Hematopoietic multipotent progenitor cell treated with erythropoietin and hydrocortisone succinate and interleukin-3 and kit ligand, for 15 days (in vitro differentiated cells): ENCODE measurements around the gene USF1.
"Not testable (repeated sequence)": the region's sequence is repeated elsewhere in the genome, so short reads cannot be mapped to it uniquely, and the experiment has no call there.

Experiments used
- DNase-seq: peaks from one replicate; pipeline ENCODE4 v3.0.0-alpha.2; 2015; ENCODE audit warnings: low spot score

Gene USF1

DNA sequence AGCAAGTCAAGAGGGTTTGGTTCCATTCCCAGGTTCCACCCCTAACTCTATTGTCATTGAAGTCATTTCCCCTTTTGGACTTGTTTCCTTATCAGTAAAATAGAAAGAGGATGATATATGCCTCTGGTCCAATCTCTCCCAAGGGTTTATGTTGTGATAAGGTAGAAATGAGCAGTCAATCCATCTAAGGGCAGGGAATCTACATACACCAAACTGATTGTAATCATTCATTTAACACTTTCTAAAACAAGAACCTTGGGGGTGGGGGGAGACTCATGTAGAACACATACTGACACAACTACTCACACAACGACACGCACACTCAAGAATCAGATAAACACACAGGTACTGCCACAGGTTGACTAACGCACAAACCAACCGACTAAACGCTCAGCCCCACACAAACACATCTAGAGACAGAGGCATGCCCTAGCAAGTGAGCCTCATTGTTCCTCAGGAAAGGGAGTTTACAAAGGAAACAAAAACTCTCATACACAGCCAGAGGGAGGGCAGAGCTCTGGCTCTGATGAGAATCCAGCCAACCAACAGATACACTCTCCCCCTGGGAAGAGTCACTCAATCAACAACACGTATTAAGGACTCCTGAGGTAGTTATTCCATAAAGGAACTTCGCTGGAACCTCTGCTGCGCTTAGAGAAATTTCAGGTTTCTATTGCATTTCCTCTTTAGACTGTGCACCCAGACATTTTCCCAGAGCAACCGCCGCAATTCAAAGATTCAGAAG, 25.9 kb downstream of the USF1 start:
- no peak for DNase-seq

DNA sequence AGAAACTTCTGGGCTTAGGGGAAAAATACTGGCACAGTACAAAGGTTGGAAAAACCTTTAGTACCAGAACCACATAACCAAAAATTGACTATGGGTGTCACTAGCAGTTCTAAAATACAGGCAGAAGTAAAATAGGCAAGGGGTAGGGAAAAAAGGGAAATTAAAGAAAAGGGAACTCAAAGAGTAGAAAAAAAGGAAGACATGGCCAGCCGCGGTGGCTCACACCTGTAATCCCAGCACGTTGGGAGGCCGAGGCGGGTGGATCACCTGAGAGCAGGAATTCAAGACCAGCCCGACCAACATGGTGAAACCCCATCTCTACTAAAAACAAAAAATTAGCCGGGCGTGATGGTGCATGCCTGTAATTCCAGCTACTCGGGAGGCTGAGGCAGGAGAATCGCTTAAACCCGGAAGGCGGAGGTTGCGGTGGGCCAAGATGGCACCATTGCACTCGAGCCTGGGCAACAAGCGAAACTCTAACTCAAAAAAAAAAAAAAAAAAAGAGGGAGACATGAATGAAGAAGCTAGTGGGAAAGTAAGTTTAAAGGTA, 26.6 kb downstream of the USF1 start:
- DNase-seq, result not testable (repeated sequence)

DNA sequence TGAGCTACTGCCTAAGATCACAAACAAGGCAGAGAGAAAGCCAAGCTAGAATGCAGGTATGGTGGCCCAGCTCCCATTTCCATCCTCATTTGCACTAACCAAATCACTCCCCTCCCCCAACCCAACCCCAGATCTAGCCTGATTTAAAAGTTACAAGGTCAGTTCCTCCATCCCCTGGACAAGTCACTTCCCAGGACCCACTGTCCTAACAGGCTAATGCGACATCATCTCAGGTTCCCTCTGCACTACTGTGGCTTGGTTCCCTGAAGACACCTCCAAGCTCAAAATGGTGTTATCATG, 27.2 kb downstream of the USF1 start:
- no peak for DNase-seq

DNA sequence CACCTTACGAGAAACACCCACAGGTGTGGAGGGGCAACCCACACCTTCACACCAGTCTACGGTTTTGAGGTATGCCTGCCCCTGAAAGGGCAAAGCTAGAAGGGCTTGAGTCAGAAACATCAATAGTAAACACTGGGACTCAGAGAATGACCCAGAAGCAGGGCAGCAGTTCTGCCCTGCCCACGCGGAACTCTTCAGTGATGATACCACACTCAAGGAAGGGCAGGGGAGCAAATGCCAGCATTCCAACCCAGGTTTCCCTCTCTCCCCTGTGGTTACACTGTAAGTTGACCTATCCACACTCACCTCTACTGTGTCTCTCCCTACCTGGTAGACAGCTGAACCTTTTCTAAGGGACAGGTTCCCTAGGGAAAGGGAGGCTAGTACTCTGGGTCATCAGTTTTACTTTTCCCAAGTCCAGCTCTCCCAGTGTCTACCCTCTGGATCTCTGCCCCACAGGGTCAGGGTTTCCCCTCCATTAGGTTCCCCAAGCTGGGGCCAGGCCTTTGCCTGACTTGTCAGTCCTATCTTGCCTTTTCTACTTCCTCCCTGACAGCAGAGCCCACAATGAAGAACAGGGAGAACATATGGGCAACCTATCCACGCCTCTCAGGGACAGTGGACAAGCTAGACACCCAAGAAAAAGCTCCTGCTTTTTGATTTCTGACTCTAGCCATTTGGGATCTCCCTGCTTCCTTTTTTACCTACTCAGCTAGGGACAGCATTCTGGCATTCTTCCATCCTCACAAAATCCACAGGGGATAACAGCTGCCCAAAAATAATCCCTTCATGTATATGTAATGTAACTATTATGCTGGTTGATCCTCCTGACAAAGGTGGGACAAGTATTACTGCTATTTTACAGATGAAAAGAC, 27.8 kb downstream of the USF1 start:
- DNase-seq, result no peak

DNA sequence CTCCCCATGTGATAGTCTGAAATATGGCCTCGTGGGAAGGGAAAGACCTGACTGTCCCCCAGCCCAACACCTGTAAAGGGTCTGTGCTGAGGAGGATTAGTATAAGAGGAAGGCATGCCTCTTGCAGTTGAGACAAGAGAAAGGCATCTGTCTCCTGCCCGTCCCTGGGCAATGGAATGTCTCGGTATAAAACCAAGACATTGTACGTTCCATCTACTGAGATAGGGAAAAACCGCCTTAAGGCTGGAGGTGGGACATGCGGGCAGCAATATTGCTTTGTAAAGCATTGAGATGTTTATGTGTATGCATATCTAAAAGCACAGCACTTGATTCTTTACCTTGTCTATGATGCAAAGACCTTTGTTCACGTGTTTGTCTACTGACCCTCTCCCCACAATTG, 28.6 kb downstream of the USF1 start:
- not testable (repeated sequence) for DNase-seq

DNA sequence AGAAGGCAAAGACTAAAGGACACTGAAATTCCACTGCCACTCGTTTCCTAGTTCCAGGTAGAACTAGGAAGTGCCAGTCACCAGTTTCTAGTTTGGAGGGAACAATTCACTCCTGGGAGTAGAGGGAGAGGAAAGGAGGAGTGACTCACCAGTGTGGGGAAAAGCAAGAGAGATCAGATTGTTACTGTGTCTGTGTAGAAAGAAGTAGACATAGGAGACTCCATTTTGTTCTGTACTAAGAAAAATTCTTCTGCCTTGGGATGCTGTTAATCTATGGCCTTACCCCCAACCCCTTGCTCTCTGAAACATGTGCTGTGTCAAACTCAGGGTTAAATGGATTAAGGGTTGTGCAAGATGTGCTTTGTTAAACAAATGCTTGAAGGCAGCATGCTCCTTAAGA, 29.1 kb downstream of the USF1 start:
- DNase-seq, result not testable (repeated sequence)

DNA sequence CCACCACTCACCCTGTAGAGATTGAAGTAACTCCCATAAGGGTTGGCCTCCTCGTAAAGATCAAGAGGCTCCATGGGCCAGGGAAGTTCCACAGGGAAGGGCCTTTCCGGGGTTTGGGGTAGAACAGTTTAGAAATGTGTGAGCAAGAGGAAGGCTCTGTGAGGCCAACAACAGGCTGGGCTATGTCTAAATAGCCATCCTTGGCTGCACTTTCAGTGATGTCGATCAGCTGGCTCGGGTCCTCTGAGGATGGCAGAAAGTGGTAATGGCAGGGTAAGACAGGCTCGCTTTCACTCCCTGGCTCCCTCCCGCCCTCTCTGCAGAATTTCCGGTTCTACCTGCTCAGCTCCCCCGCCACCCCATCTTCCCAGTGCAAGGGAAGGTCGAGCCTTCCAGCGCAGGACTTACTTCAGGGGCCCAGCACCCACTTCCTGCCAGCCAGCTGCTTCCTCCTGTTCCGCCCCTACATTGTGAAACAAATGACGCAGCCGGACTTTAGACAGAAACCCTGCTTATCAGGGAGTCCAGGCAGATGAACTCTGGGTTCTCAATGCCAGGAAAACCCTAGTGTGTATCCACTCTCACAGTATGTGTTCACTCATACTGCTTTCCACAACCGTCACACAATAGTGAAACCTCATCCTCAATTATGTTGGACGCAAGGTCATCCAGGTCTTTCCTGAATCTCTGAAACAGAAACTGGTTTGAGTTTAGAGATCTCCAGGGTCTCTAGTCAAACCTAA, 32.1 kb downstream of the USF1 start:
- DNase-seq, result peak; percentile 88

DNA sequence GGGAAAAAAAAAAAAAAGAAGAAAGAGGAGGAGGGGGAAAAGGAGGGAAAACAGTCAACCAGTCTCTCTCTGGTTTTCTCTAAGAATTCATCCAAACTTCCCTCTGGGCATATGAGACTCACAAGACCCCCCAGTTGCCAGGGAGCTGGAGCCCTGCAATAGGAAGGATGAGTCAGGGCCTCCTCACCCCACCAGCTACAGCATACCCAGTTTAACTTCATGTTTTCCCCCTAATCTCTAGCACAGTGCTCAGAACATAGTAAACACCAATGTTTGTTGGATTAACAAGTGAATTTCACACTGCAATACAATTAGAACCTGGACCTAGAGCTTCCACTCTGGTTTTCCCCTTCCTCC, 32.7 kb downstream of the USF1 start:
- peak; percentile 46 for DNase-seq

DNA sequence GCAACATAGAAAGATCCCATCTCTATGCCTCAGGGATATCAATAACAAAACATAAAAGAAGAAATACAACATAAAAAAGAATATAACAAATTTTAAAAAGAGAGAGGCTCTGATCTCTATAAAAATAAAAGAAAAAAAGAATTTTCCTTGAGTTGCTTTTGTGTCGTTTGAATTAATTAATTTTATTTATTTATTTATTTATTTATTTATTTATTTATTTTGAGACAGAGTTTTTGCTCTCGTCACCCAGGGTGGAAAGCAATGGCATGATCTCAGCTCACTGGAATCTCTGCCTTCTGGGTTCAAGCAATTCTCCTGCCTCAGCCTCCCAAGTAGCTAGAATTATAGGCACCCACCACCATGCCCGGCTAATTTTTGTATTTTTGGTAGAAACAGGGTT, 33.4 kb downstream of the USF1 start:
- DNase-seq, result no peak

DNA sequence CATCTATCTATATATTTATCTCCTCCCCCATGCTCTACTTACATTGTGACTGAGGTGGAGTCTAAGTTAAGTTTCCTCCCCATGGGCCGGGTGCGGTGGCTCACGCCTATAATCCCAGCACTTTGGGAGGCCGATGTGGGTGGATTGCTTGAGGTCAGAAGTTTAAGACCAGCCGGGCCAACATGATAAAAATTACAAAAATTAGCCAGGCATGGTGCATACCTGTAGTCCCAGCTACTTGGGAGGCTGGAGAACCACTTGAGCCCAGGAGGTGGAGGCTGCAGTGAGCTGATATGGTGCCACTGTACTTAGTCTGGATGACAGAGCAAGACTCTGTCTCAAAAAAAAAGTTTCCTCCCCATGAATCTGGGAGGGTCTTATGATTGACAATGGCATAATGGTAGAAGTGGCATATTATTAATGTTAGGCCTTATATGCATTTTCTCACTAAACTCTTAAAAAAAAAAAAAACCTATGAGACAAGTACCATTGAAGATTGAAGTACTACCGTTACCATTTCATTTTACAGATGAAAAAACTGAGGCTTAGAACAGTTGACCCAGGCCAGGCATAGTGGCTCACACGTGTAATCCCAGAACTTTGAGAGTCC, 36.1 kb downstream of the USF1 start:
- peak; percentile 83 for DNase-seq

DNA sequence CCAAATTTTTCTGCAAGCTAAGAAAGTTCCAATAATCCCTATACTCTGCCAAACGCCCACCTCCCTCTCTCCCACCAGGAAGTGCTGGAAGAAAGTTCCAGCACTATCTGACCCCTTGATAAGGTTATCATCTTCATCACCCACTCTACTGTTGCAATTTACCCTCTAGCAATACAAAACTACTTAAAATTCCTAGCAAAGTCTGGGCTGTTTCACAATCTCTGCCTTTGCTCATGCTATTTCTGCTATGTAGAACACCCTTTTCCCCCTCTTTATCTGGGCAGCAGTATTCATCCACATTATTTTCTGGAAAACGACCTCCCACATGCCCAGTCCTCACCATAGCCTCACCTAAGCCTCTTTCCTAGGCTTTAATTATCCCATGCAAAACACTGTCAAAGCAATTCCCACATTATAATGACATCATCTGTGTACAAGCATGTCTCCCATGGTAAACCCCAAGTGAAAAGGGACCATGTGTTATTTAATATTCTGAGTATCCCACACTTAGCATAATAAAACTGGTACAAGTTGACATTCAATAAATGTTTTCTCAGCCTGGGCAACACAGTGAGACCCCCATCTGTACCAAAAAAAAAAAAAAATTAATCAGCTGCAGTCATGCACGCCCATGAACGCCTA, 36.8 kb downstream of the USF1 start:
- DNase-seq, result no peak

DNA sequence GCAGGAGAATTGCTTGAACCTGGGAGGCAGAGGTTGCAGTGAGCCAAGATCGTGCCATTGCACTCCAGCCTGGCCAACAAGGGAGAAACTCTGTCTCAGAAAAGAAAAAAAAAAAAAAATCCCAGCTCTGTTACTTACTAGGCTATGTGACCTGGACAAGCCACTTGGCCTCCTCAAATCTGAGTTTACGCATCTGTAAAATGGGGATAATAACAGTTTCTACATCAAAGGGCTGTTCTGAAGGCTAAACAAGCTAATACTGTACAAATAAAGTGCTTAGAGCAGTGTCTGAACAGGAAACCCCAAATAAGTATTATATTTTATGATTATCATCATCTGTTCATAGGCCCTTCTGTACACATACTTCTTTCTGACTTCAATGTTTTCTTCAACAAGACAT, 38.4 kb downstream of the USF1 start:
- no peak for DNase-seq

DNA sequence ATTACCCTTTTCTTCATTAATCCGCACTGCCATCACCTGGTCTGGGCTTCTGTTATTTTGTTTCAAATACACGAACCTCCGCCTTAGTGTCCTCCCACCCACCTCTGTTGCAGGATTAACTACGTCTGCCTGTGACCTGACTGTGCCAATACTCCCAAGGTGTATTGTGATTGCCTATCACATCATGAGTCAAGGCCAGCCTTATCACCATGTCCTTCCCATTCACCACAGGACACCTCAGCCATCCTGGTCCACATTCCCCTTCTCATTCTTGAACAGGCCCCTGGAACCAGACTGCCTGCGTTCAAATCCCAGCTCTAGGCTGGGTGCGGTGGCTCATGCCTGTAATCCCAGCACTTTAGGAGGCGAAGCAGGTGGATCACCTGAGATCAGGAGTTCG, 39.2 kb downstream of the USF1 start:
- no peak for DNase-seq

DNA sequence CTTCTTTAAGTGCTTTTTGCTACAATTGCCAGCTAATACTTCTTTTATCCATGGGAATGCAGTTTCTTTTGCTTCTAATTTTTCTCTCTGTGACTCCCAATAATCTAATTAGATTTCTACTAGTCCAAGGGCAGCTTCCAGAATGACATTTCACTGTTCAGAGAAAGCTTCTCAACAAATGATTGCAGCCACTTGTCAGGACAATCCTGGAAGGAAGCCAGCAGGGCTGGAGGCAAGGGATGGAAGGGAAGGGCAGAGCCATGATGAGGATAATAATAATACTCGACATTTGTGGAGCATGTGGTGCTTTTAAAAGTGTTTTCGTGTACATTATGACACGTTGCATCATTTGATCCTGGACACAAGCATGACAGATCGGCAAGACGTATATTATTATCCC, 44.3 kb downstream of the USF1 start:
- DNase-seq, result no peak

DNA sequence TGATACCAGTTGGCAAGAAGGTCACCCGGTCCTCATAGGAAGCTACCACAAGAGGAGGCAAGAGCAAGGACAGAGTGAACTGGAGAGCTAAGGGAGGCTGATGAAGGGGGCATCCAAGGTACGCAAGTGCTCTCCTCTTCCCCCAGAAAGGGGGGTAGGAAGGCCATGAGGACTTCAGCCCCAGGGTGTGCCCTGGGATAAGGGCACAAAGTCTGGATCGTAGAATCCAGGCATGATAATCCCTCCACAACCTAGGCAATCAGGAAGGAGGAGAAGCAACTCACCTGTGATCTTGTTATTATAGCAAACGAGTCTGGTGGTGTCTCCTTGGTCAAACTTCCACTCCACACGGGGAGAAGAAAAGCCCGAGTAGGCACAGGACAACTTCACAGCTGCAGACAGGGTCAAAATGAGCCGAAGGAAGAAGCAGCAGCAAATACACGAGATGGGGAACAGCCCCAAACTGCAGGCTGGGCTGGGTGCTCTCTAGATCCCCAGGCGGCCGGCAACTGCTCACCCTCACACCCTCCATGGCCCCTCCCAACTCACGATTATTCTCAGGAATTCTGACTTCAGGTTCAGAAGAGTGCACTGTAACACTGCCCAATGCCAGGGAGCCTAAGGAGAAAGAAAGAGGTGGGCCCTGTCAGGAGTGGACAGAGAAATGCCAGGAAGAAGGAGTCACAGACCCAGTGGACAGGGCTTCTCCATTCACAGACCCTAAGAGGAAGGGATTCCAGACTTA, 44.9 kb downstream of the USF1 start:
- no peak for DNase-seq

DNA sequence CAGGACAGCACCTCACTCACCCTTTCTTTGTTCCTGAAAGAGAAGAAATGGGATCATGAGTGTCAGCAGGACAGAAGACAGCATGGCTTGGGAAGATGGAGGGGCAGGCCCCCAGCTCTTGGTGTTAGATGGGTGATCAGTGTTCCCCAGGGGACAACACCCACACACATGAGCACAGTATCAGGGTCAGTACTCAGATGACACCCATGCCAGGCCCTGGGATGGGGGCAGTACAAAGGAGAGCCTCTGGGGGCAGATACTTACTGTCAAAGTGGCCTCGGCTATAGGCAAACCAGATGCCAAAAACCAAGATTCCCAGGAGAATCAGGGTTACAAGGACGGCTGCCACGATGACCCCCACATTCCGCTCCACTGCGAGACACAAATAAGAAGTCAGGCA, 46.4 kb downstream of the USF1 start:
- no peak for DNase-seq

DNA sequence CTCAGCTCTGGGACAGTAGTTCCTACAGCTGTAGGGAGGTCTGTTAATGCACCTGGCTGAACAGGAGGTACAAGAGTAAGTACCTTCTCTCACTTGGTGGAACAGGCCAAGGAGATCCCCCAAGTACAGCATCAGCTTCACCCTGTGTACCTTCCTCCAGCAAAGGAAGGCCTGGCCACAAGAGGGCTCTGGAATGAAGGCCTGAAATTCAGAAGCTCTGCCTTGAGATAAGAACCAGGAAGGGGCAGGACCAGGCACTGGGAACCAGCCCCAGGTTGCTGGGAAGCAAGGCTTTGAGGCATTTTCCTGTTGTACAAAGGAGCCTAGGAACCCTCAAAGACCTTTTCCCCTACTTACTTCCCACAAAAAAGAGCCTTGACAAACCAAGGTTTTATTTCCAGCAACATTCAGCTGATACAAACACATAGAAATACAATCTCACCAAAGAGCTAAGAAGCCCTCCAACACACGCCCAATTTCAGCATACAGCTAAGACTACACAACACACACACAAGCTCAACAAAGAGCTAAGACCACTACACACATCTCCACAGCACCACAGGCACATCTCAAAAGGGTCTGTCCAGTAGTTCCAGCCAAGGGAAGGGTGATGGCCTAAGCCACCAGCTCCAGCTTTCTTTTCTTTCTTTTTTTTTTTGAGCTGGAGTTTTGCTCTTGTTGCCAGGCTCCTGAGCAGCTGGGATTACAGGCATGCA, 48.3 kb downstream of the USF1 start:
- peak; percentile 79 for DNase-seq

DNA sequence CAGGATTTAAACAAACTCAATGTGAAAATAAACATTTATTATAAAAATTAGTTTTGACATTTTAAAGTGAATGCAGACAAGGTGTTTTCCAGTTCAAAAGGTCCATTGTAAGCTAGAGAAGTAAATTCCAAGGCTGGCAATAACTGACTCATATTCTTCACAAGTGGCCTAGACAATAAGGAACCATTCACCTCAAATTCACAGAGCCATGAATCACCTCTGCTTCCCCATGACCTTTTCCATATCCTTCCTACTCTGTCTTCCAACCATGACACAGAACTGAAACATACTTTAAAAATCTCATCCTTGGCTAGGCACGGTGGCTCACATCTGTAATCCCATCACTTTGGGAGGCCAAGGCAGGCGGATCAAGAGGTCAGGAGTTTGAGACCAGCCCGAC, 49.6 kb downstream of the USF1 start:
- no peak for DNase-seq

DNA sequence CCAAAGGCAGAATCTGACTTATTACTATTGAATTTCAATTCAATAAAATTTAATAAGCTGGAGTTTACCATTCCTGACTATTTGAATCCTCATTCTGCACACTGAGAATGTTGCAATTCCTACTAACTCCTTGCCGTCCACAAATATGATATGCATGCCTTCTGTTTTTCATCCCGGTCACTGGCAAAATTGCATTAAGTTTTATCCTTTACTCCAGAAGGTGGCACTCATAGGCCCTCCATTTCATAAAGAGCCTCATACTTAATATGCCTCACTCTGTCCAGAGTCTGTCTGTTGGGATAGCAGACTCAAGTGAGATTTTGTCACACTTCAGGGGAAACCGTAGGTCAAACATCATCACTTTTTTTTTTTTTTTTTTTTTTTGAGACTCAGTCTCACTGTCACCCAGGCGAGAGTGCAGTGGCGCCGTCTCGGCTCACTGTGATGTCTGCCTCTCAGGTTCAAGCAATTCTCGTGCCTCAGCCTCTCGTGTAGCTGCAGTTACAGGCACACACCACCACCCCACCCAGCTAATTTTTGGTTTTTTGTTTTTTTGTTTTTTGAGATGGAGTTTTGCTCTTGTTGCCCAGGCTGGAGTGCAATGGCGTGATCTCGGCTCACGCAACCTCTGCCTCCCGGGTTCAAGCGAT, 52.1 kb downstream of the USF1 start:
- peak; percentile 49 for DNase-seq

DNA sequence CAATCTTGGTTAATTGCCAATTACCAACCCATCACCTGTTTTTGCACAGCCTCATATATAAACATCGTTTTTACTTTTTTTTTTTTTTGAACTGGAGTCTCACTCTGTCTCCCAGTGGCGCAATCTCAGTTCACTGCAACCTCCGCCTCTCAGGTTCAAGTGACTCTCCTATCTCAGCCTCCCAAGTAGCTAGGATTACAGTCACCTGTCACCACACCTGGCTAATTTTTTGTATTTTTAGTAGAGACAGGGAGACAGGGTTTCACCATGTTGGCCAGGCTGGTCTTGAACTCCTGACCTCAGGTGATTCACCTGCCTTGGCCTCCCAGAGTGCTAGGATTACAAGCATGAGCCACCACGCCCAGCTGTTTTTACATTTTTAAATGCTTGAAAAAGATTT, 53.7 kb downstream of the USF1 start:
- not testable (repeated sequence) for DNase-seq
